Measurements from ENCODE around the gene LHFPL3.

LHFPL3 gene

GRCh38 chr7:104804696-104805095 is 476.3 kb downstream of the LHFPL3 start:
- no peak for DNase-seq

DNA sequence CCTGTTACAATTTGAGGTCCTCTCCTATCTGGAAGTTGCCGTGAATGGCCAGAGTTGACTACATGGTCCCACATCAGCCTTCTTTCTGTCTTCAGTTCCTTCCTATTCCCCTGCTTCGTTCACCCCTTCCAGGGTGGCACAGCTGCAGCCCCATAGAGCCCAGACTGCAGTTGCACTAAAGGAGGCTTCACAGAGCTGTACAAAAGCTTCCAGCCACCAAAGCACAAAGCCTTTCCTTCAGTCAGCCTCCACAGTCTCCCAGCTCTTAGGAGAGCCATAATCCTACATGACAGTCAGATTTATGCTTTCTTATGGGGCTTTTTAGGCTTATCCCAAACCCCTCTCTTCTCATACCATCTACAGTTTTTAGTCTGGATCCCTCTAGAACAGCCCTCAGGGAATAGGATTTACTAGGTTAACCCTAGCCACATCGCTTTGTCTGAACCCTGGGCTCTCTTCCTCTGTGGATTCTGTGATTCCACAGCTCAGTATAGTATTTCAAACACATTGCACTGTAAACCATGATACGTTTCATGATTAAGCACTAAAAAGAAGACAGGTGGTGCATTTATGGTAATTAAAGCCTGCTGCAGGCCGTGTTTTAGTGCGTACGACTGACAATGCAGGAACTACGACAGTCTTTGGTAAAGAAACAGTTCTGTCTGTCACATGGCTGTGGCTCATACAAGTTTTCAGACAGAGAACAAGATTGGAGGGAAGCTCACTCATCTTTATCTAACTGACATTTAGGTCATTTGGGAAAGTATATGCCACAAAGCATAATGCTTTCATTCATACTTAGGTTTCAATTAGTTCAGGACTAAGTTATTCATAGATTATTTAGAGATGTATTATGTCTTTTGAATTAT is 477.3 kb downstream of the LHFPL3 start:
- no peak for DNase-seq

GRCh38 chr7:104807671-104808070 is 479.3 kb downstream of the LHFPL3 start:
- no peak for DNase-seq

DNA sequence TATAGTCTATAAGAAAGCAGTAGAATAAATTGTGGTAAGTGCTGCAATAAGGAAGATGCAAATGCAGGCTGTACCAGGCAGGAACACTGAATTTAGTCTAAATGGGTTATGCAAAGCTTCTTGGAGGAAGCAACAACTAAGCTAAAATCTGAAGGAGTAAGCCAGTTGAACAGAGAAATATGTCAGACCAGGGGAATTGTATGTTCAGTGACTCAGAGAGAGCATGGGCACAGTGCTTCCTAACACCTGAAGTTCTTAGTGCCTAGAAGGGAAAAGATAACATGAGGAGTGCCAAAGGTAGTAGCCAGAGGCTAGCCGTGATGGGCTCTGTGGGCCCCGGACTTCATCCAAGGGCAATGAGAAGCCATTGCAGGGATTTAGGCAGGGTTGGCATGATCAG is 481.5 kb downstream of the LHFPL3 start:
- no peak for DNase-seq

GRCh38 chr7:104814126-104814525 is 485.7 kb downstream of the LHFPL3 start:
- no peak for DNase-seq

GRCh38 chr7:104814671-104815400 is 486.4 kb downstream of the LHFPL3 start:
- no peak for DNase-seq

DNA sequence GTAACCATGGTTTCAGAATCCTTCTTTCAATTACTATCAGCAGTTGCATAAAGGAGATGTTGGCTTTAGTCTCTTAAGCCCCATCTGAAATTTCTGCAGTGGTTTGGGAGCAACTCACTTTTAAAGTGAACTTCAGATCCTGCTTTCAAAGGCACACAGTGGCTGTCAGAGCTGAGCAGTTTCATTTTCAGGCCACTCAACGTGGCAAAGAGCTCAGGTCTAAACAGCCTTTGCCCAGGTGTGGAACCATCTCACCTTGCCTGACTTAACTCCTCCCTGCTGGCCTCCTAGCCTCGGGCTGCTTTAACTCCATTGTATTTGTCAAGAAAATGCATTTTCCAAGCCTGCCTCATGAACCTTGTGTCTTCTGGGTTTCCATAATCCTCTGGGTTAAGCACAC is 488.1 kb downstream of the LHFPL3 start:
- no peak for DNase-seq

DNA sequence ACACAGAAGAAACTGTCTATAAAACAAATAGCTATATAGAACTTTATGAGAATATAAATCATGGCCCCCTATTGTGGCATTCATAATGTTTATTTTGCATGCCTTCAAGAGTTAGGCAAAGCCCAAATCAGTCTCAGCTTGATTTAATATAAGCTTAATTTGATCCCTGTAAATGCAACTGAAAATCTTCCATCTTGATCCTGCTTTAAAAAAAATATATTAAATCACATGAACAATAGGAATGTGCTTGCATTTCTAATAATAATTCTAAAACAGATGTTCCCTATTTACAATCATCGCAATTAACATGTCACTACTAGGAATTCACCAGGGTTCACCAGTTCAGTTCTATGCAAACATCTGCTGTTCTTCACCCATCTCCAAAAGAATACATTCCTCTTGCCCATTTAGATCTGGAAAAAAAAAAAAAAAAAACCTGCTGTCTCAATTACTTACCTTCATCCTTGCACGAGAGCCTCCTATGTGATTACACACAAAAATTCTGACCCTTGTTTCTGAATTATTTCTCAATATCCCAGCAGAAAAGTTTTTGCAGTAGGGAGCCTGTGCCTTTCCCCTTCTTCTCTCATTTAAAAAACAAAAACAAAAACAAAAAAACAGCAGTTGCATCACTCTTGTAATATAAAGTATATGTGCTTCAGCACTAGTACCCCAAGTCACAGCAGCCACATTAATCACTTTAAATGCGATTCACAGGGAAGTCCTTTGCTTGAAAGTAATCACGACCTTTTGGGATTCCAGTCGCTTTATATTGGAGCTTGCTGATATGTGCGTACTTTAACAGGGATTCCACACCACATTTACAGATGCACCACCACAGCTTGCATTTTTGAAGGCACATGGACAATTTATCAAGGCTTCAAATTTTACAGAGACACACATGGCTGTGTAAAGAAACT is 490.8 kb downstream of the LHFPL3 start:
- no peak for DNase-seq

GRCh38 chr7:104820836-104821535 is 492.6 kb downstream of the LHFPL3 start:
- no peak for DNase-seq

DNA sequence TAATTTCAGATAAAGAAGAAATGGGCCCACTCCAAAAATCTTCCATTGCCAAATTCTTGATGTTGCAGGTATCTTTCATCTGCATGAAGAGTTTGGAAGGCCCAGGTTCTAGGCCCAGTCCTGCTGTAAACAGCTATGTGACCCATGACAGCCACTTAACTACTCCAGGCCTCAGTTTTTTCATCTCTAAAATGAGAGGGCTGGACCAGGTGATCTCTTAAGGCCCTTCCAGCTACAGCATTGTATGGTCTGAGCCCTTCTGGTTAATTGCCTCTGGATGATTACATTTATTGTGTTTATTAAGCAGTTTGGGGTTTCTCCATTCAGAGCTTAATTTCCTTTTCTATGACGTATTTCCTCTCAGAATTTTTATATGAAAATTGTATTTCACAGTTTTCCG is 494.8 kb downstream of the LHFPL3 start:
- DNase-seq: no peak

DNA sequence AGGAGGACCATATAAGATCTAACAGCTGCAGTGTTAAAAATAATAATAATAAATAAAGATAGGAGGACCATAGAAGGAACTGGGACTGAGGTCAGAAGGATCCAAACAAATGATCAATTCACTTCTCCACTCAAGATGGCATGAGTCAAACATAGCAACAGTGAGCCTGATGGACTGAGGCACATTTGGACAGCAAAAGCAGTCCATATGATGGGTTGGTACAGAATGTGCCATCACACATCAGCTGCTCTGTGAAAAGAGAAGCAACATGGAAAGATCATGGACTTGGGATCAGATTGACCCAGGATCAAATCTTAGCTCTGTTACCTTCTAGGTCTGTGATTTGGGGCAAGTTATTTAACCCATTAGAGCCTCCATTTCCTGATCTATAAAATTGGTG is 496.7 kb downstream of the LHFPL3 start:
- DNase-seq: no peak

DNA sequence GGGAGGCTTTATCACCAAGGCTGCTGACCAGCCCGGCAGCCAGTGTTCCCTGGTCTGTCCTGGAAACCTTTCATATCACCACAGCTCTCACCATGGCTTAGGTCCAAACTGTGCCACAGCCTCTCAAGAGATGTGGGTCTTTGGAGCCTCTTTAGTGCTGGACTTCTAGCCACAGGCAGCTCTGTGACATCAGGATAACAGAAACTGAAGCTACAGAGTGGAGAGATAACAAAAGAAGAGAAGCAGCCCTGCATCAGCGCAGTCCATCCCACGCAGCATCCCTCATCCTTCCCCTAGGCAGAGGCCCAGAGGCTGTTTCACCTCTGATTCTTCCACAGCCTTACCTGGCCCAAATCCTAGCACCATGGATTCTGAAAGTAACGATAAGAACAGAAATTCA is 497.7 kb downstream of the LHFPL3 start:
- no peak for DNase-seq

GRCh38 chr7:104836976-104837375 is 508.6 kb downstream of the LHFPL3 start:
- DNase-seq: no peak

- DNase-seq: no peak
Observed at GRCh38 chr7:104838537-104839299, 510.3 kb downstream of the LHFPL3 start.

DNA sequence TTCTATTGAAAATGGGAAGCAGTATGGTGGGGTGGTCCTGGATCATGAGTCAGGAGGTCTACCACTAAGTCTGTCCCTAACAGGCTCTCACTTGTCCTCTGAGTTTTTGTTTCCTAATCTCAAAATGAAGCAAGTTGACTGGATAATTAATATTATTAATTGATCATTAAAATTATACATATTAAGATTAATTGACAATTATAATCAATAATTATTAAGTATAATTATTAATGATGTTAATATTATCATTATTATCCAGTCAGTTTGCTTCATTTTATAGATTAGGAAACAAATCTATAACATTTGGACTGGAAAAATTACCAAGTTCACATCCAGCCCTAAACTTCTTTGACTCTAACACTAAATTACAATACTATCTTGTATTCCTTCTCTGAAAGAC is 511.4 kb downstream of the LHFPL3 start:
- no peak for DNase-seq

DNA sequence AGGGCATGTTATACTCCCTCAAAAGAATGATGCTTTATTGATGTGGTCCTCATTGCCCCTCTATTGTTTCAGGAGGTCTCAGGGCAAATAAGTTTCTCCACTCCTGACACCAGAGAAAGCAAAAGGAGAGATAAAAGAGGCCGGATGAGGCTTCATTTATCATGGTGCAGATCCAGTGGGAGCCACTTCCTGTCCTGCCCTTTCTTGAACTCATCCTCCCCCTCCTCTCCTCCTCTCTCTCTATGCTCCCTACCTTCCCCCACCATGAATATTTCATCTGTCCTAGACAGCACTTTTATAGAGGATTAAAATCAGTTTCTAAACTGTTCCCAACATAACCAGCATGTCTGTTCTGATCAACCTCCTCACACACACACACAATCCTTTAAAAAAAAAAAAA is 513.4 kb downstream of the LHFPL3 start:
- no peak for DNase-seq

GRCh38 chr7:104843198-104843597 is 514.8 kb downstream of the LHFPL3 start:
- no peak for DNase-seq

GRCh38 chr7:104845557-104845956 is 517.2 kb downstream of the LHFPL3 start:
- no peak for DNase-seq

- DNase-seq: no peak
Observed at GRCh38 chr7:104846731-104847130, 518.3 kb downstream of the LHFPL3 start.

DNA sequence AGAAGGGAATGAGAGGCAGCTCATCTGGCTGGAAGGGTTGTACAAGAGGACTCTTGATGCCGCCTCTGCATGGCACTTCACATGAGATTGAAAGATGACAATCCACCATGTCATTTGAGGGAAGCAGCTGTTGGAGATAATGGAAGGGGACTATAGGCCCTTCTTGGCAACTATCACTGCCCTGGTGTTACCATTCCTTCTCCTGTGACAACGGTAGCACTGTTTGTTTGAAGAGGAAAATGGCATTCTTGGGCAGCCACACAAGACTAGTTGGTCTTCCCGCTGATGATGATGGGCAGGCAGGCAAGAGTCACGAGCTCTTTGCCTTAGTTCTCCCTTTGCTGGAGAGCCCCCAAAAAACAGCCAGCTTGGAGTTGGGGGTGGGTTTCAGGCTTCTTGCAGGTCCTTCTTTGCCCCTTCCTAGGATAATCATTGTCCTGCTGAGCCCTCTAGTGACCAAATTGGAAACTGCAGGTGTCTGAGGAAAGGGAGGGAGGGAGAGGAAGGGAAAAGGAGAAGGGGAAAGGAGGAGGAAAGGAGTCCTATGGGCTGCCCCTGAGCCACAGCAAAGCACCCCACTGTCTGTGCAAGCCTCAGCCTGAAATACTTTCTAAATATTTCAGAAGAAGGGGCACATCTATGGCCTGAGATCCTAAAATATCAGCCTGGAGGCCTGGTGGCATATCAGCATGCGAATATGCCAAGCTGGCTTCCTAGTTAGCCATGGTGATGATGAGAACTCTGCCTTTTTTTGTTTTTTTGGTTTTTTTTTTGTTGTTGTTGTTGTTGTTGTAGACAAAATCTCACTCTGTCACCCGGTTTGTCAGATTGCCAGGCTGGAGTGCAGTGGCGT is 520.0 kb downstream of the LHFPL3 start:
- DNase-seq: peak; percentile 61 to 66

DNA sequence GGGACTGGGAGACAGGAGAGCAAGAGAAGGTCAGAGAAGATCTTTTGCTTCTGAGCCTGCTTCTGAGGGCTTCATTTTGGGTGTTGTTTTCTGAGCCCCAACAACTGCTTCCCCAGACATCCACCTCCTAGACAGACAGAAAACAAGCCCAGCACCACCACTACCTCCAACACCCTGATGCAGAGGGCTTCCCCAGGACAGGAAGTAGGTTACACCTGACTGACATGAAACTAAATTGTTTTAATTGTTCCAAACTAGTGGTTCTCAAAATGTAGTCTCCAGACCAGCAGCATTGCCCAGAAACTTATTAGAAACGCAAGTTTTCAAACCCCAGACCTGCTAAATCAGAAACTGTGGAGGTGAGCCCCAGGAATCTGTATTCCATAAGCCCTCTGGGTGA is 522.0 kb downstream of the LHFPL3 start:
- no peak for DNase-seq

All from activated CD4-positive, alpha-beta T cell treated with anti-CD3 and anti-CD28 coated beads, Interleukin-2, amount 50 U/mL, for 48 hours (primary cell).